Glutamatergic neuron (in vitro differentiated cells): Measurements from ENCODE around the gene HDAC4. TPM values are rescaled to one million over a fixed set of nuclear protein-coding genes. Genes with fewer than 3 reads are reported as not detected.

ENCODE experiments used
- DNase-seq: peaks from one replicate; pipeline ENCODE4 v3.0.0; 2022
- H3K27ac Mint-ChIP-seq: one replicate; pipeline ENCODE4 v1.8.0; 2020; ENCODE audit warnings: mild to moderate bottlenecking, mixed read lengths, inconsistent platforms; ENCODE audit not compliant: unreplicated experiment
- H3K27me3 Mint-ChIP-seq: one replicate; pipeline ENCODE4 v1.8.0; 2020; ENCODE audit warnings: mild to moderate bottlenecking, moderate library complexity, mixed read lengths, inconsistent platforms; ENCODE audit not compliant: unreplicated experiment
- H3K36me3 Mint-ChIP-seq: one replicate; pipeline ENCODE4 v1.8.0; 2020; ENCODE audit warnings: mild to moderate bottlenecking, mixed read lengths, inconsistent platforms; ENCODE audit not compliant: unreplicated experiment
- H3K4me1 Mint-ChIP-seq: one replicate; pipeline ENCODE4 v1.8.0; 2020; ENCODE audit warnings: mild to moderate bottlenecking, low read depth, mixed read lengths, inconsistent platforms; ENCODE audit not compliant: unreplicated experiment
- H3K4me3 Mint-ChIP-seq: one replicate; pipeline ENCODE4 v1.8.0; 2020; ENCODE audit warnings: mild to moderate bottlenecking, mixed read lengths, inconsistent platforms; ENCODE audit not compliant: unreplicated experiment
- H3K9me3 Mint-ChIP-seq: one replicate; pipeline ENCODE4 v1.8.0; 2020; ENCODE audit warnings: mild to moderate bottlenecking, moderate library complexity, mixed read lengths, inconsistent platforms; ENCODE audit not compliant: unreplicated experiment
- CTCF ChIP-seq: fragments of 200-600 bp; sonication (generic); IDR thresholded peaks from one replicate; pipeline ENCODE4 v1.5.0; 2021; ENCODE audit not compliant: partially characterized antibody, unreplicated experiment
- total RNA-seq: library from RNA; stranded (reverse); fragmentation: NEBNext Ultra II Directional; extraction: Animal tissue kit (Norgen Biotek cat#: 25700); gene quantifications from one replicate; pipeline ENCODE4 v1.2.1, GENCODE V29; 2021; ENCODE audit not compliant: unreplicated experiment

Gene HDAC4
- total RNA-seq, 1 donor from 2014 or later = 90.6 TPM

GRCh38 chr2:239190921-239191885 lies 209.6 kb downstream of the HDAC4 start:
- no peak for TF ChIP-seq CTCF
- Mint-ChIP-seq H3K4me3 (no peak overlapping the region), H3K9me3 (peaks cover 6% of the 10 kb centered on the region), H3K4me1 (peaks cover 30% of the 10 kb centered on the region), H3K27ac (no peak overlapping the region), H3K36me3 (no peaks in the 10 kb centered on the region), H3K27me3 (peaks cover 9% of the 10 kb centered on the region)
- DNase-seq = peak; percentile 12

GRCh38 chr2:239190361-239190760 lies 210.5 kb downstream of the HDAC4 start:
- no peak for TF ChIP-seq CTCF
- Mint-ChIP-seq H3K36me3 (no peaks in the 10 kb centered on the region), H3K4me3 (no peak overlapping the region), H3K9me3 (peaks cover 6% of the 10 kb centered on the region), H3K27me3 (peaks cover 7% of the 10 kb centered on the region), H3K27ac (no peak overlapping the region), H3K4me1 (peaks cover 21% of the 10 kb centered on the region)
- DNase-seq = peak; percentile 8

GRCh38 chr2:239189711-239190131 lies 211.1 kb downstream of the HDAC4 start:
- H3K4me1 Mint-ChIP-seq = peaks cover 17% of the 10 kb centered on the region
- TF ChIP-seq CTCF = no peak
- H3K9me3 Mint-ChIP-seq = peaks cover 6% of the 10 kb centered on the region
- peak; percentile 14 for DNase-seq
- H3K36me3 Mint-ChIP-seq = no peaks in the 10 kb centered on the region
- H3K27me3 Mint-ChIP-seq = peaks cover 7% of the 10 kb centered on the region
- H3K27ac Mint-ChIP-seq = no peak overlapping the region
- no peak overlapping the region for H3K4me3 Mint-ChIP-seq

DNA sequence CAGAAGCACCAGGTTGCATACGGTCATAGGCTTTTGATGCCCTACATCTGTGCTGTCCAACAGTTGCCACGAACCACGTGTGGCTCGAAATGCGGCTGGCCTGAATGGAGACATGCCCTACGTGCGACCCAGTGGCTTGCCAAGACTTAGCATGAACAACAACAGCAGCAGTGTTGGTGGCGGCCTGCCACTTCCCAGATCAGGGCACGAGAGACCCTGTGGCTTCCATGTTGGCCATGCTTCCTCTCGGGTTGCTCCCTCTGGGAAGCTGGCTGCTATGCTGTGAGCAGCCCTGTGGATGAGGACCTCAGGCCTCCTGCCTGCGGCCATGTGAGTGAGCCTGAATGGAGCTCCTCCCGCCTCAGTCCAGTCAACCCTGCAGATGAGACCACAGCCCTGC lies 212.3 kb downstream of the HDAC4 start:
- TF ChIP-seq CTCF = no peak
- no peaks in the 10 kb centered on the region for H3K36me3 Mint-ChIP-seq
- H3K4me1 Mint-ChIP-seq = peaks cover 17% of the 10 kb centered on the region
- H3K27me3 Mint-ChIP-seq = peaks cover 10% of the 10 kb centered on the region
- peaks cover 8% of the 10 kb centered on the region for H3K9me3 Mint-ChIP-seq
- no peak overlapping the region for H3K27ac Mint-ChIP-seq
- H3K4me3 Mint-ChIP-seq = no peak overlapping the region
- DNase-seq = peak; percentile 6
